ENCODE data around the gene RANBP9.

RANBP9 gene

GRCh38 chr6:13681305-13682061 is 30.2 kb downstream of the RANBP9 start:
- TF ChIP-seq CTCF (IDR thresholded peaks at IDR 0.05; ENCODE audit: low read depth, low read length, missing control alignments) = no peak
- no peak overlapping the region for H3K4me3 ChIP-seq (replicated peaks; ENCODE audit: low read depth, low read length)
- DNase-seq (ENCODE audit: extremely low read depth, low read depth) = no peak

- no peak for TF ChIP-seq CTCF (IDR thresholded peaks at IDR 0.05; ENCODE audit: low read depth, low read length, missing control alignments)
- H3K4me3 ChIP-seq (replicated peaks; ENCODE audit: low read depth, low read length) = no peak overlapping the region
- no peak for DNase-seq (ENCODE audit: extremely low read depth, low read depth)
These were observed 31.1 kb downstream of the RANBP9 start for GRCh38 chr6:13680448-13680968.

- H3K4me3 ChIP-seq (replicated peaks; ENCODE audit: low read depth, low read length) = no peak overlapping the region
- DNase-seq (ENCODE audit: extremely low read depth, low read depth) = no peak
- no peak for TF ChIP-seq CTCF (IDR thresholded peaks at IDR 0.05; ENCODE audit: low read depth, low read length, missing control alignments)
These were observed 31.6 kb downstream of the RANBP9 start for GRCh38 chr6:13679996-13680395.

GRCh38 chr6:13678255-13678983 is 33.2 kb downstream of the RANBP9 start:
- no peak for TF ChIP-seq CTCF (IDR thresholded peaks at IDR 0.05; ENCODE audit: low read depth, low read length, missing control alignments)
- DNase-seq (ENCODE audit: extremely low read depth, low read depth) = no peak
- H3K4me3 ChIP-seq (replicated peaks; ENCODE audit: low read depth, low read length) = no peak overlapping the region

GRCh38 chr6:13677878-13678254 is 33.8 kb downstream of the RANBP9 start:
- no peak for TF ChIP-seq CTCF (IDR thresholded peaks at IDR 0.05; ENCODE audit: low read depth, low read length, missing control alignments)
- no peak for DNase-seq (ENCODE audit: extremely low read depth, low read depth)
- no peak overlapping the region for H3K4me3 ChIP-seq (replicated peaks; ENCODE audit: low read depth, low read length)

- H3K4me3 ChIP-seq (replicated peaks; ENCODE audit: low read depth, low read length) = no peak overlapping the region
- TF ChIP-seq CTCF (IDR thresholded peaks at IDR 0.05; ENCODE audit: low read depth, low read length, missing control alignments) = no peak
- DNase-seq (ENCODE audit: extremely low read depth, low read depth) = no peak
These were observed 35.0 kb downstream of the RANBP9 start for GRCh38 chr6:13676551-13677156.

Data from HFF-Myc (cell line).